OCI-LY1 (cell line): ENCODE results near the gene GALNT14.

ENCODE experiments used
- EZH2 ChIP-seq: fragments of 200-600 bp; sonication (generic), shearing (Covaris generic); IDR thresholded peaks from 2 replicates; pipeline ENCODE4 v1.8.0; 2017; ENCODE audit warnings: borderline replicate concordance, mixed run types, mild to moderate bottlenecking, antibody characterized with exemption, low read length, moderate library complexity, mixed read lengths
- TF ChIP-seq, protein P1 (sequence below): fragments of 200-600 bp; sonication (generic), shearing (Covaris generic); IDR thresholded peaks from 2 replicates; pipeline ENCODE4 v1.5.1; 2017; ENCODE audit warnings: mild to moderate bottlenecking, antibody characterized with exemption, low read length, moderate library complexity, mixed read lengths

DNA sequence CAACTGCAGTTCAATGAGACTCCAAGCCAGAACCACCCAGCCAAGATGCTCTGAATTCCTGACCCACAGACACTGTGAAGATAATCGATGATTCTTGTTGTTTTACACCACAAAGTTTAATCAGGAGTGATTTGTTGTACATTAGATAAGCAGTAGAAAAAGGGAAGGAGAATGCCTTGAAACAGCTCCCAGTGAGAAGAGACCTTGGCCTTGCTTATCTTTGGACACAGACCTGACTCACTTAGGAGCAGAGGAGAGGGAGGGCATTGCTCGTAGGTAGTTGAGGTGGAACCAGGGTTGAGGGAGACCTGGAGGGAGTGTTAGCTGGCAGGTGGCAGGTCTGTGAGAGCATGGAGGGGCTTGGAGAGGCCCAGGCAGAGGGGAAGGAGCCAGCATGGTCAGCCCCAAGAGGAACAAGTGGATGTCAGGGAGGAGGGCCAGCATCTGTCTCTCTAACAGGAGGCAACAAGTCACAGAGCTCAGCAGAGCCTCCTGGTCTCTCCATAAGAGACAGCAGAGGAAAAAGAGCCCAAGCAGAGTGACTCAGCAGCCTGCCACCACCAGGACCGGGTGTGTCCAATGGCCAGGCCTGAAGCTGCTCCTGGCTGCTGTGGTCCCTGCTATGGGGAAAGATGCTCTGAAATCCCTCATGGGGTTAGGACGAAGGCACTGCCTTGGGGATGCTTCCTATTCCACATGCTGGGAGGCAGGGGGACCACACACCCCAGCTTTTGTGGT, 169.4 kb downstream of the GALNT14 start:
- TF ChIP-seq, protein P1, sequence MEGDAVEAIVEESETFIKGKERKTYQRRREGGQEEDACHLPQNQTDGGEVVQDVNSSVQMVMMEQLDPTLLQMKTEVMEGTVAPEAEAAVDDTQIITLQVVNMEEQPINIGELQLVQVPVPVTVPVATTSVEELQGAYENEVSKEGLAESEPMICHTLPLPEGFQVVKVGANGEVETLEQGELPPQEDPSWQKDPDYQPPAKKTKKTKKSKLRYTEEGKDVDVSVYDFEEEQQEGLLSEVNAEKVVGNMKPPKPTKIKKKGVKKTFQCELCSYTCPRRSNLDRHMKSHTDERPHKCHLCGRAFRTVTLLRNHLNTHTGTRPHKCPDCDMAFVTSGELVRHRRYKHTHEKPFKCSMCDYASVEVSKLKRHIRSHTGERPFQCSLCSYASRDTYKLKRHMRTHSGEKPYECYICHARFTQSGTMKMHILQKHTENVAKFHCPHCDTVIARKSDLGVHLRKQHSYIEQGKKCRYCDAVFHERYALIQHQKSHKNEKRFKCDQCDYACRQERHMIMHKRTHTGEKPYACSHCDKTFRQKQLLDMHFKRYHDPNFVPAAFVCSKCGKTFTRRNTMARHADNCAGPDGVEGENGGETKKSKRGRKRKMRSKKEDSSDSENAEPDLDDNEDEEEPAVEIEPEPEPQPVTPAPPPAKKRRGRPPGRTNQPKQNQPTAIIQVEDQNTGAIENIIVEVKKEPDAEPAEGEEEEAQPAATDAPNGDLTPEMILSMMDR, result no peak
- no peak for TF ChIP-seq EZH2
